ENCODE data around the gene GRN.
"Not testable (repeated sequence)": the region's sequence is repeated elsewhere in the genome, so short reads cannot be mapped to it uniquely, and the experiment has no call there.

The GRN gene

GRCh38 chr17:44383363-44383762, 38.3 kb downstream of the GRN start:
- no peak for DNase-seq (ENCODE audit: low spot score)

GRCh38 chr17:44383861-44384260, 38.8 kb downstream of the GRN start:
- DNase-seq (ENCODE audit: low spot score): no peak

GRCh38 chr17:44384281-44384822, 39.2 kb downstream of the GRN start:
- DNase-seq (ENCODE audit: low spot score): no peak

- DNase-seq (ENCODE audit: low spot score): no peak
These were observed 39.8 kb downstream of the GRN start for GRCh38 chr17:44384823-44385286.

- peak; percentile 89 for DNase-seq (ENCODE audit: low spot score)
These were observed 40.4 kb downstream of the GRN start for GRCh38 chr17:44385287-44386181.

- no peak for DNase-seq (ENCODE audit: low spot score)
These were observed 41.1 kb downstream of the GRN start for GRCh38 chr17:44386182-44386525.

GRCh38 chr17:44387804-44388203, 42.7 kb downstream of the GRN start:
- DNase-seq (ENCODE audit: low spot score): no peak

GRCh38 chr17:44389281-44389680, 44.2 kb downstream of the GRN start, which contains the start of gene ITGA2B:
TSS of gene ITGA2B (minus strand) at chr17:44389649. CDS start at chr17:44389473, 176 bp downstream.
- DNase-seq (ENCODE audit: low spot score): no peak

GRCh38 chr17:44389723-44390202, 44.7 kb downstream of the GRN start:
- no peak for DNase-seq (ENCODE audit: low spot score)

- no peak for DNase-seq (ENCODE audit: low spot score)
These were observed 45.3 kb downstream of the GRN start for GRCh38 chr17:44390250-44390870.

- DNase-seq (ENCODE audit: low spot score): not testable (repeated sequence)
These were observed 49.0 kb downstream of the GRN start for GRCh38 chr17:44394112-44394511.

- DNase-seq (ENCODE audit: low spot score): no peak
These were observed 49.7 kb downstream of the GRN start for GRCh38 chr17:44394833-44395232.

- DNase-seq (ENCODE audit: low spot score): no peak
These were observed 51.8 kb downstream of the GRN start for GRCh38 chr17:44396946-44397345.

- no peak for DNase-seq (ENCODE audit: low spot score)
These were observed 52.7 kb downstream of the GRN start for GRCh38 chr17:44397479-44398440.

GRCh38 chr17:44398692-44399691, 53.9 kb downstream of the GRN start:
- no peak for DNase-seq (ENCODE audit: low spot score)

- DNase-seq (ENCODE audit: low spot score): no peak
These were observed 55.2 kb downstream of the GRN start for GRCh38 chr17:44400226-44400847.
